ENCODE data around the gene GALNTL6.
A peak's percentile ranks its signal among the peaks of the same experiment; 100 is the strongest.
"Not testable (repeated sequence)": the region's sequence is repeated elsewhere in the genome, so short reads cannot be mapped to it uniquely, and the experiment has no call there.

The GALNTL6 gene

GRCh38 chr4:172995161-172995560 lies 1182.0 kb downstream of the GALNTL6 start:
- DNase-seq (ENCODE audit: low read depth) = no peak

GRCh38 chr4:172995704-172996103 lies 1182.5 kb downstream of the GALNTL6 start:
- no peak for DNase-seq (ENCODE audit: low read depth)

- DNase-seq (ENCODE audit: low read depth) = peak; percentile 27
Observed at GRCh38 chr4:172996571-172997216, 1183.5 kb downstream of the GALNTL6 start.

GRCh38 chr4:172997217-172997609 lies 1184.0 kb downstream of the GALNTL6 start:
- DNase-seq (ENCODE audit: low read depth) = no peak

GRCh38 chr4:172997856-172998255 lies 1184.7 kb downstream of the GALNTL6 start:
- DNase-seq (ENCODE audit: low read depth) = no peak

GRCh38 chr4:172998527-172999469 lies 1185.6 kb downstream of the GALNTL6 start:
- peak; percentile 83 for DNase-seq (ENCODE audit: low read depth)

- peak; percentile 70 for DNase-seq (ENCODE audit: low read depth)
Observed at GRCh38 chr4:173001571-173001970, 1188.4 kb downstream of the GALNTL6 start.

GRCh38 chr4:173002830-173003561 lies 1189.8 kb downstream of the GALNTL6 start:
- no peak for DNase-seq (ENCODE audit: low read depth)

GRCh38 chr4:173005912-173006633 lies 1192.9 kb downstream of the GALNTL6 start:
- DNase-seq (ENCODE audit: low read depth) = no peak

GRCh38 chr4:173008436-173008835 lies 1195.2 kb downstream of the GALNTL6 start:
- DNase-seq (ENCODE audit: low read depth) = no peak

- DNase-seq (ENCODE audit: low read depth) = no peak
Observed at GRCh38 chr4:173009129-173009823, 1196.1 kb downstream of the GALNTL6 start.

GRCh38 chr4:173012608-173013007 lies 1199.4 kb downstream of the GALNTL6 start:
- DNase-seq (ENCODE audit: low read depth) = no peak

GRCh38 chr4:173013232-173013930 lies 1200.2 kb downstream of the GALNTL6 start:
- DNase-seq (ENCODE audit: low read depth) = no peak

GRCh38 chr4:173014113-173014558 lies 1200.9 kb downstream of the GALNTL6 start:
- DNase-seq (ENCODE audit: low read depth) = no peak

GRCh38 chr4:173014836-173015235 lies 1201.6 kb downstream of the GALNTL6 start:
- no peak for DNase-seq (ENCODE audit: low read depth)

GRCh38 chr4:173017802-173018201 lies 1204.6 kb downstream of the GALNTL6 start:
- no peak for DNase-seq (ENCODE audit: low read depth)

- no peak for DNase-seq (ENCODE audit: low read depth)
Observed at GRCh38 chr4:173018446-173018845, 1205.2 kb downstream of the GALNTL6 start.

- no peak for DNase-seq (ENCODE audit: low read depth)
Observed at GRCh38 chr4:173019664-173020063, 1206.5 kb downstream of the GALNTL6 start.

GRCh38 chr4:173021746-173022573 lies 1208.8 kb downstream of the GALNTL6 start:
- not testable (repeated sequence) for DNase-seq (ENCODE audit: low read depth)

GRCh38 chr4:173024203-173024602 lies 1211.0 kb downstream of the GALNTL6 start:
- no peak for DNase-seq (ENCODE audit: low read depth)
